Measurements from ENCODE around the gene ZBTB16. TPM values are rescaled to one million over a fixed set of nuclear protein-coding genes. Genes with fewer than 3 reads are reported as not detected.

The ZBTB16 gene
- total and polyA plus RNA-seq, 5 donors, result 49.8 to 89.7 (median 75.5) TPM

DNA sequence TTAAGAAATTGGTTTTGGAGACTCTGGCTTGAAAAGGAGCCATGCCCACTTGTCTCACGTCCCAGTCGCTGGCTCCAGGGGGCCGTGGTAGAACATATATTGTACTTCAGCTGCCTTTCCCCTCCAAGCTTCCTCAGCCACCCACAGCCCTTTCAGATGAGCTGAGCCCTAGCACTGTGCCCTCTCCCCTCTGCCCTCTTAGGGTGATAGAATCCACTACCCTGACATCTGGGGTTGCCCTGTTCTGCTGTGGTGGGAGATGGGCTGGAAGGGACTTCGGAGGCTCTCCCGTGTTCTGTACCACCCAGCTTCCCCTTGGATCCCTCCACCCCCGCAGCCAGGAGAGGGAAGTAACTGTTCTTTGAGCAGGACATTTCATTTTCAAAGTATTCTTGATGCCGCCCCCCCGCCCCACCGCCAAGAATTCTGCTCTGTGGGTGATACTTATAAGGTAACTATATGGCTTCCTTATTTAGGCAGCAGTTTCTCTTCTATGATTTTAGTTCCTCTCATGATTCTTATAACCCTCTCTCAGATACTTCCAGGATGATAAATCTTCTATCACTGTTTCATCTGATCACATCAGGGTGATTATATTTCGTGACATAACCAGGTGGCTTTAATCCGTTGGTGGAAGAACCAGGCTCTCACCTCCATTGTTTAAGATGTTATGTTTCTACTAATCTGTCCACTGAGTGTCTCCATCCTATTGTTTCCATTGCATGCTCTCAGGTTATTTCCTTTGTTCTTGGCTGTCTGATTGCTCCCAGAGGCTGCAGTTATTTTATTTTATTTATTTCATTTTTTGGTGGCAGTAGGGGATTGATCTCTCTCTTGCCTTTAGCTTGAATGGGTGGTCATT, 24.1 kb downstream of the ZBTB16 start:
- no peaks in the 10 kb centered on the region for H3K9me3 ChIP-seq (ENCODE audit: control insufficient read depth, low read length)
- peak overlapping the region; percentile 42 for H3K27ac ChIP-seq (ENCODE audit: low read length)
- H3K4me3 ChIP-seq (ENCODE audit: low read length), result no peak overlapping the region
- DNase-seq, result no peak
- ATAC-seq, result no peak
- peaks cover 67% of the 10 kb centered on the region for H3K4me1 ChIP-seq (ENCODE audit: control insufficient read depth, insufficient read depth, low read length)
- H3K27me3 ChIP-seq (ENCODE audit: control insufficient read depth, insufficient read depth), result no peaks in the 10 kb centered on the region
- intact Hi-C loops (cut with DNase I), result no loop called here
- WGBS, result 81% methylated on average over 11 of the region's 11 CpGs

- intact Hi-C loops (cut with DNase I), result no loop called here
- Histone ChIP-seq H3K27ac (ENCODE audit: low read length) (peak overlapping the region; percentile 25), H3K4me1 (ENCODE audit: control insufficient read depth, insufficient read depth, low read length) (peaks cover 74% of the 10 kb centered on the region), H3K9me3 (ENCODE audit: control insufficient read depth, low read length) (no peaks in the 10 kb centered on the region), H3K27me3 (ENCODE audit: control insufficient read depth, insufficient read depth) (no peaks in the 10 kb centered on the region), H3K4me3 (ENCODE audit: low read length) (no peak overlapping the region)
- ATAC-seq (no peak), DNase-seq (no peak)
- 62% methylated on average over 4 of the region's 4 CpGs for WGBS
Observed at GRCh38 chr11:114084414-114084813, 24.9 kb downstream of the ZBTB16 start.

DNA sequence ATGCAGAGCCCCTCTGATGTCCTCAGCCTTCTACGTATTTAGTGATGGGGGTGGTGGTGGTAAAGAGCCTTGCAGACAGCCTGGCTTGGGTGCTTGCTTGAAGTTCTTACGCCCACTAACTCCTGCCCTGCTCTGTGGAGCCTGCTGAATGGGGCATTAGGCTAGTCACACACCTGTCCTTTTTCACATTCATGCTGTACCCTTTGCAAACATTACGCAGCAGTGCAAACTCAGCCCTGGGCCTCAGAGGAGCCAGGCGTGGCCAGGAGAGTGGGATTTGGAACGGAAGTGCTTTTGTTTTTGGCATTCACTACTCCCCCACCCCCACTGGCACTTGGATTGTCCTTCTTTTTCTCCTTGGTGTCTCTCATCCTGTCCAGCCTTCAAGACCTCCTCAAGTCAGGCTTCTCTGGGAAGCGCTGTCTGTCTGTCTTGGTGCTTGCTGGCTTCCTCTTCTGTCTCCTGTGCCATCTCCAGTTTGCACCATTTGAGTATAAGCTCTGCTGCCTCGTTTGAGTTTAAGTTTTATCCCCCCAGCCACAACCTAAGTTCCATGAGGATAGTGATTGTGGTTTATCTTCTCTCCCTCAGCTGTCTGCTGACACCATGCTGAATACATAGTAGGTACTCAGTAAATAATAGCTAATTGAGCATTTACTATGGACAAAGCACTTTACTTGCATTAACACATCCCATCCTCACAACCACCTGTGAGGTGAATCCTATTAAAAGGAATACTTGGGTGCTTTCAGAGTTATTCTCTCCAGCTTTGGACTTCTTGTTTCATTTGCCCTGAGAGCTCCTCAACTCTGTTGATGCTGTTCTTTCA, 26.7 kb downstream of the ZBTB16 start:
- 46% methylated on average over 7 of the region's 7 CpGs for WGBS
- DNase-seq (peak in 1 of 3 donors; percentile 62), ATAC-seq (peak in 1 of 2 donors; percentile 12)
- Histone ChIP-seq H3K9me3 (ENCODE audit: control insufficient read depth, low read length) (no peaks in the 10 kb centered on the region), H3K4me1 (ENCODE audit: control insufficient read depth, insufficient read depth, low read length) (peaks cover 77% of the 10 kb centered on the region), H3K27ac (ENCODE audit: low read length) (peak overlapping the region; percentile 87), H3K4me3 (ENCODE audit: low read length) (no peak overlapping the region), H3K27me3 (ENCODE audit: control insufficient read depth, insufficient read depth) (no peaks in the 10 kb centered on the region)
- intact Hi-C loops (cut with DNase I), result no loop called here

DNA sequence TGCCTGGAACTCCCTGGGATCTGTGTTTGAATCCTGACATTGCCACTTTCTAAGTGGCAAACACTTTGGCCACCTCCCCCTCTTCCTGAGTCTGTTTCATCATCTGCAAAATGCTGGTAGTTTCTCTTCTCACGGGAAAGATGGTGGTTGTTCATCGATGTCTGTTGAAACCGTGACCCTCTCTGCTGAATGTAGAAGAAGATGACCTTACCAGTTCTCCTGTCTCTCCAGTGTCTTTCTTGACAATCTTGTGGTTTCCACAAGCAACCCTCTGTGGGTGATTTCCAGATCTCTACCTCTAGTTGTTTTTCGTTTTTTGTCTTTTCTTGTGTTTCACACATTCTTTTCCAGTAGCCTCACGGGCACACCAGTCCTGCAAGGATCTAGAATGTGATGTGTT, 27.5 kb downstream of the ZBTB16 start:
- Histone ChIP-seq H3K4me1 (ENCODE audit: control insufficient read depth, insufficient read depth, low read length) (peaks cover 78% of the 10 kb centered on the region), H3K9me3 (ENCODE audit: control insufficient read depth, low read length) (no peaks in the 10 kb centered on the region), H3K27me3 (ENCODE audit: control insufficient read depth, insufficient read depth) (no peaks in the 10 kb centered on the region), H3K27ac (ENCODE audit: low read length) (no peak overlapping the region), H3K4me3 (ENCODE audit: low read length) (no peak overlapping the region)
- intact Hi-C loops (cut with DNase I), result no loop called here
- 79% methylated on average over 5 of the region's 5 CpGs for WGBS
- ATAC-seq, result no peak
- DNase-seq, result no peak

- DNase-seq (no peak), ATAC-seq (no peak)
- intact Hi-C loops (cut with DNase I), result no loop called here
- Histone ChIP-seq H3K27me3 (ENCODE audit: control insufficient read depth, insufficient read depth) (no peaks in the 10 kb centered on the region), H3K4me3 (ENCODE audit: low read length) (no peak overlapping the region), H3K4me1 (ENCODE audit: control insufficient read depth, insufficient read depth, low read length) (peaks cover 80% of the 10 kb centered on the region), H3K27ac (ENCODE audit: low read length) (peak overlapping the region; percentile 44), H3K9me3 (ENCODE audit: control insufficient read depth, low read length) (no peaks in the 10 kb centered on the region)
- 79% methylated on average over 9 of the region's 9 CpGs for WGBS
Observed at GRCh38 chr11:114088216-114088615, 28.7 kb downstream of the ZBTB16 start.

DNA sequence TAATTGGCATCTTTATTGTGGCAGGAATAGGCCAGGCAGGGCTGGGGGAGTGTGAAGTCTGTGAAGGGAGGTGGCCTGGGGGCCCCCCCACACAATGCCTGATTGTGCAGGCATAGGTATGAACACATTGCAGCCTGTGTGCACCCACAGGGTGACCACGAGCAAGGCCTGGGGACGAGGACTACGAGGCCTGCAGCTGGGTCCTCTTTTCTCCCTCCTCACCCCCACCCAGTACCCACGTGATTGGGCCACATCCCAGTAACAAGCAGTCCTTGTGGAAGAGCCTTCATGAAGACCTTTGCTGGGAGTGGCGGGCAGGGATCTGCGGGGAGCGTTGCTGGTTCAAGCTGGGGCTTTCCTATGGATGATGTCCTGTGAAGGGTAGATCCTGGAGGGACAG, 29.3 kb downstream of the ZBTB16 start:
- Histone ChIP-seq H3K9me3 (ENCODE audit: control insufficient read depth, low read length) (no peaks in the 10 kb centered on the region), H3K4me3 (ENCODE audit: low read length) (no peak overlapping the region), H3K4me1 (ENCODE audit: control insufficient read depth, insufficient read depth, low read length) (peaks cover 79% of the 10 kb centered on the region), H3K27ac (ENCODE audit: low read length) (peak overlapping the region; percentile 45), H3K27me3 (ENCODE audit: control insufficient read depth, insufficient read depth) (no peaks in the 10 kb centered on the region)
- intact Hi-C loops (cut with DNase I), result no loop called here
- 66% methylated on average over 7 of the region's 7 CpGs for WGBS
- ATAC-seq (peak; percentile 8 to 18), DNase-seq (peak in 1 of 3 donors; percentile 64)

DNA sequence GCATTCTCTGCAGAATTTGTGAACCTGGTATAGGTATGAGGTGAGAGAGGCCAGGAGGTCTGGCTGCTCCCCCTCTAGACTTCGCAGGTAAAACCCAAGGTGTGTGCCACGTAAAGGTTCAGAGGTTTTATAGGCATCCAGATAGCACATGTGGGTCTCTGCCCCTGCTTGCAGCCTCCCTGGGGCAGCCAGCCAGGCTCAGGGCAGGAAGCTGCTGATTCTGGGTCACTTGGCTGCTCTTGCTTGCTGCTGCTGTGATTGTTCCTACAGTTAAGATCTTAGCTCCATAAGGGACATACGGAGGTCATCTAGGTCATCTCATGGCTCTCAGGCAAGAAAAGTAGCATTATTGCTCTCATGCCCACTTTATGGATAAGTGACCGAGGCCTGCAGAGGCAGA, 30.2 kb downstream of the ZBTB16 start:
- no peaks in the 10 kb centered on the region for H3K9me3 ChIP-seq (ENCODE audit: control insufficient read depth, low read length)
- intact Hi-C loops (cut with DNase I), result no loop called here
- DNase-seq, result peak in 2 of 3 donors; percentile 64 to 71
- peak overlapping the region; percentile 54 for H3K27ac ChIP-seq (ENCODE audit: low read length)
- H3K4me3 ChIP-seq (ENCODE audit: low read length), result no peak overlapping the region
- 61% methylated on average over 4 of the region's 4 CpGs for WGBS
- H3K27me3 ChIP-seq (ENCODE audit: control insufficient read depth, insufficient read depth), result no peaks in the 10 kb centered on the region
- H3K4me1 ChIP-seq (ENCODE audit: control insufficient read depth, insufficient read depth, low read length), result peaks cover 78% of the 10 kb centered on the region
- peak in 1 of 2 donors; percentile 29 for ATAC-seq

DNA sequence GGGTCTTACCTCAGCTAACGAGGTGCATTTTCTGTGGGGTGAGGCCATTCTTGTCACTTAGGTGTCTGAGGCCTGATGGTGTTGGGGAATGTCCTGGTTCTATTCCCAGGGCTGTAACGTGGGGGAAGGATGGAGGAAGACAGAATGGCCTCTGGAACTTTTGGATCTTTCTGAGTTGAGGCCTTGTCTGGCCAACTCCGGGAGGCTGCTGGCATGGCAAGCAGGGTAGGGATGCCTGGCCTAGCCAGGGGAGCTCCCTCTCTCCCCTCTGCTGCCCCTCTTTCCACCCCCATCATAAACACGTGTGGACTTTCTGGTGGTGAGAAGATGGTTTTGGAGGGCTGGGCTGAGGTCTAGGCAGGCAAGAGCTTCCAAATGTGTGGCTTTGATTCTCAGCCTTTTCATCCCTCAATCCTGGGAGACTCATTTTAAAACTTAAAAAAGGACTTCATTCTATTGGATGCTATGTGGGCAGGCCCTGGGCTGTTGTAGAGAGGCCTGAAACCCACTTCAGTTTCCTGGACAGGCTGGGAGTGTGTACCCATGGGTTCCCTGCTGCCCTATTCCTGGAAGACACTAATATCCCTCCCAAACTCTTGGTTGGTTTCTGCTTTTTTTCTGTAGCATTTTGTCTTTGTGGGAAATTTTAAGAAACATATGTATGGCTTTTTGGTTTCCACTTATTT, 30.9 kb downstream of the ZBTB16 start:
- Histone ChIP-seq H3K27me3 (ENCODE audit: control insufficient read depth, insufficient read depth) (no peaks in the 10 kb centered on the region), H3K27ac (ENCODE audit: low read length) (peak overlapping the region; percentile 54), H3K4me3 (ENCODE audit: low read length) (no peak overlapping the region), H3K4me1 (ENCODE audit: control insufficient read depth, insufficient read depth, low read length) (peaks cover 79% of the 10 kb centered on the region), H3K9me3 (ENCODE audit: control insufficient read depth, low read length) (no peaks in the 10 kb centered on the region)
- ATAC-seq (peak in 1 of 2 donors; percentile 2), DNase-seq (no peak)
- intact Hi-C loops (cut with DNase I), result no loop called here
- WGBS, result 50% methylated on average over 4 of the region's 4 CpGs

- Histone ChIP-seq H3K27me3 (ENCODE audit: control insufficient read depth, insufficient read depth) (no peaks in the 10 kb centered on the region), H3K27ac (ENCODE audit: low read length) (no peak overlapping the region), H3K9me3 (ENCODE audit: control insufficient read depth, low read length) (no peaks in the 10 kb centered on the region), H3K4me1 (ENCODE audit: control insufficient read depth, insufficient read depth, low read length) (peaks cover 76% of the 10 kb centered on the region), H3K4me3 (ENCODE audit: low read length) (no peak overlapping the region)
- WGBS, result 88% methylated on average over 10 of the region's 10 CpGs
- intact Hi-C loops (cut with DNase I), result no loop called here
- ATAC-seq, result no peak
- DNase-seq, result no peak
Observed at GRCh38 chr11:114090976-114091375, 31.5 kb downstream of the ZBTB16 start.

DNA sequence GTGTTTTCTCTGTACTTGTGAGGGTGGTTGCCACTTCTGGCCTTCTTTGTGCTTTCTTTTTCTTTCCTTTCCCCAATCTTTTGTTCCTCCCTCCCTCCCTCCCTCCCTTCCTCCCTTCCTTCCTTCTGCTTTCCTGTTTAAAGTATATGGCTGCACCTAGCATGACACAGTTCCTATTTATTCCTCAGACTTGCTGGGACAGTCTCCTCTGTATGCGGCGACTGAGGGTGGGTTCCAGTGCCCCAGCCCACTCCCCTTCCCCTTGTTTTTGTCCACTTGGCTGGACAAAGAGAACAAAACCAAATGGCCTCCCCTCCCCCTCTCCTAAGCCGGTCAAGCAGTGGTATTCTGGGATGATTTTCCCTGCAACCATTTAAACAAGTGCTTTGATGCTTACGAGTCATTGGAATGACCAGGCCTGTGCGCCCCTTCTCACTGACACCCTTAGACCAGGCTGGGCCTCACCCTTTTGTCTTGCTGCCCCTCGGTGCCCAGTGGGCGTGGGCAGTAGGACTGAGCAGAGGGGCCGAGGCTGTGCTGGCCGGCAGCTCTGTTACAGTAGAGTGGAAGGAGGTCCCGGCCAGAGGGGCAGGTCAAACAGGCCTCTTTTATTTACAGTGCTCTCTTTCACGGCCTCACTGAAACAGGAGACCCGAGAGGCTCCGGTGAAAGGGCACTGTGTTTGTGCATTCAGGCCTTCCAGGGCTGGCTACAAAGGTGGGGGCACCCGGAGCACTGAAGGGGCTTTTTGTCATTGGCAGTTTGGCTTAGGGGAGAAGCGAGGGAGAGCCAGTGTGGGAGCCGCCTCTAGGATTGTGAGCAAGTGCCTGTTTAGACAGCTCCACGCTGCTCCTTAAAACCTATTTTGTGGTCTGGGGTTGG, 32.2 kb downstream of the ZBTB16 start:
- intact Hi-C loops (cut with DNase I), result no loop called here
- WGBS, result 56% methylated on average over 17 of the region's 17 CpGs
- H3K4me3 ChIP-seq (ENCODE audit: low read length), result no peak overlapping the region
- DNase-seq (no peak), ATAC-seq (peak; percentile 5 to 13)
- no peaks in the 10 kb centered on the region for H3K27me3 ChIP-seq (ENCODE audit: control insufficient read depth, insufficient read depth)
- peaks cover 72% of the 10 kb centered on the region for H3K4me1 ChIP-seq (ENCODE audit: control insufficient read depth, insufficient read depth, low read length)
- no peaks in the 10 kb centered on the region for H3K9me3 ChIP-seq (ENCODE audit: control insufficient read depth, low read length)
- peak overlapping the region; percentile 51 for H3K27ac ChIP-seq (ENCODE audit: low read length)
